HG03039 (cell line): Measurements from ENCODE around the gene EVA1C.
"Not testable (repeated sequence)": the region's sequence is repeated elsewhere in the genome, so short reads cannot be mapped to it uniquely, and the experiment has no call there.

Experiments used
- ATAC-seq: cut with Tn5 transposase; IDR thresholded peaks from one replicate; pipeline ENCODE4 v1.9.1; 2021; ENCODE audit warnings: mild to moderate bottlenecking, moderate library complexity; ENCODE audit not compliant: unreplicated experiment

The EVA1C gene

GRCh38 chr21:32423320-32424190 is 11.0 kb downstream of the EVA1C start:
- no peak for ATAC-seq

GRCh38 chr21:32424191-32424535 is 11.7 kb downstream of the EVA1C start:
- ATAC-seq, result no peak

DNA sequence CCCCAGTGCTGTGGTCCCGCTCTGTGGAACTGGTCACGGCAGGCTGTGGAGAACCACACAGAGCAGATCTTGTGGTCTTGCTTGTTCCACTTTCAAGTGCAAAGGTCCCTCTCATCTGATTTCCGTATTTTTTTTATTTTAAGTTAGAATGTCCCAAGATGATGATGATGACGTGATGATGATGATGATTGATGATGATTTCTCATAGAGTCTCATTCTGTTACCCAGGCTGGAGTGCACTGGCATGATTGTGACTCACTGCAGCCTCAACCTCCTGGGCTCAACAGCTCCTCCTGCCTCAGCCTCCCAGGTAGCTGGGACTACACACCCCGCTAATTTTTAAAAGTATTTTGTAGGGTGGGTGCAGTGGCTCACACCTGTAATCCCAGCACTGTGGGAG is 12.2 kb downstream of the EVA1C start:
- ATAC-seq, result no peak

DNA sequence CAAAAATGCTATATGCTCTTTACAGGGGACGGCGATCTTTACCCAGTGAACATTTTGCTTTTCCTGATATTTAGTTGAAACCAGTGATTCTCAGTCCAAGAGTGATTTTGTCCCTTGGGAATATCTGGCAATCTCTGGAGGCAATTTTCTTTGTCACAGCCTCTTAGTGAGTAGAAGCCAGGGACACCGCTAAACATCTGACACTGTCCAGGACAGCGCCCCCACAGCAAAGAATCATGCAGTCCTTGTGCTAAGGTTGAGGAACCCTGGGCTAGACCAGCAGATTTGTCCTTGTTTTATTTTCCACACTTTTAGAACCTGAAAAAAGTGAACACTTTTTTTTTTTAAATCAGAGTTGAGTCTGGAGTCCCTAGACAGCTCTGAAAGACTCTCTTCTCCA is 13.1 kb downstream of the EVA1C start:
- no peak for ATAC-seq

DNA sequence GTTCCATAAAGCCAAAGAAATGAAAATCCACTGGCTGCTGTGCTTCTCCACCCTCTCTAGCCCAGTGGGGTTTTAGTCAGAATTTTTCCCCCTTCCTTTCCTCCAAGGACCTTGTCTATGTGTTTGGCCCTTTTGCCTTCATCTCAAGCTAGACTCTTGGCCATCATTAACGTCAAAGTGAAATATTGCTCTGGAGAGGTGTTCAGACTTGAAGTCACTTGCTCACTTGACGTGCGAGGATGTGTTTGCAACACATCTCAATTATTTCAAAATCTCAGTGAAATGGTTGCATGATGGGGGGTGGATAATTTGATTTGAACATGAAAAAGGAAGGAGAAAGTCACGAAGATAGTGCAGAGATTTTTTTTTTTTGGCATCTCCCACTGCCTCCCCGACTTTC is 13.6 kb downstream of the EVA1C start:
- ATAC-seq, result no peak

DNA sequence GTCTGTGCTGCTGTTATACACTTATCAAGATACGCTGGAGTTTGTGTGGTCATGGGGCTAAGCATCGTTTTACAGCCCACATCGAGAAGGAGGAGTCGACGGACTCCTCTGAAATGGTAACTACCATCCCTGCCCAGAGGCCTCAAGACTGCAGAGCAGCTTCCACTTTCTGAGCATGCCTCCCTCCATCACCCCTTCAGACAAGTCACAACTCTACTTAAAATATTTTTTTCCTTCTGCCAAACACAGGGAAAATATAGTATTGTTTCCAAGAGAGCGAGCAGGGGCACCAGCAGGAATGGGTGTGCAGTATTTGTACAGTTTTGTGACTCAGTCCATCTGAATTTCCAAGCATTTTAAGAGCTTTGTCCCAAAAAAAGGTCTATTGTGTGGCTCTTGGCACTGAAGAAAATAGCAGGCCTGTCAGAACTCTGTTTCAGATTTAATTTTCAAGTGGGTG is 14.1 kb downstream of the EVA1C start:
- ATAC-seq, result no peak

DNA sequence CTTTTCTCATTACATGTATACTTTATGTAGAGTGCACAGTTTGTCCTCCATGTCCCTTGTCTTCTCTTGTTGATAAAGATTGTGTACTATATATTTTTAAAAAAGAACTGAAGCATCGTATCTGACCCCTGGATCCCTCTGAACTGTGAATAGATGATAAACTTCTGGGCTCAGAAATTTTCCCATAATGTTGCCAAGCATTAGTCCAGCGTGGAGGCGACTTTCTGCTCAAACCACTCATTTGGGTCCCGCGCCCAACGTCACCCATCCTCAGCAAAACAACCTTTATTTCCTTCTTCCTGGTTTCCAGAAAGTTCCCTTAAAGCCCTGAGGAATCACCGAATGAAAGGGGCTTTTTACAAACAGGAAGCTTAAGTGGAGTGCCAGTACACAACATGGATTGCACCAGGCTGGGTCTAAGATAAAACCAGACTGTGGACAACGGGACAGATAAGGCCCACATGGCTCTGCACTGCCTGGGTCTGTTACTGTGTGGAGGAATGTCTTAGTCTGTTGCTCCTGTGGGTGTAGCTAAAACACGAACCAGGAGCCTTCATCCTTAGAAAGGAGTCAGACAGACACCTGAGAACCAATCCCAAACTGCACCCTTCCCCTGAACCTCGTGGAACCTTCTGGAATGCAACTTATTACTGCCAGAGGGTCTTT is 15.6 kb downstream of the EVA1C start:
- no peak for ATAC-seq

DNA sequence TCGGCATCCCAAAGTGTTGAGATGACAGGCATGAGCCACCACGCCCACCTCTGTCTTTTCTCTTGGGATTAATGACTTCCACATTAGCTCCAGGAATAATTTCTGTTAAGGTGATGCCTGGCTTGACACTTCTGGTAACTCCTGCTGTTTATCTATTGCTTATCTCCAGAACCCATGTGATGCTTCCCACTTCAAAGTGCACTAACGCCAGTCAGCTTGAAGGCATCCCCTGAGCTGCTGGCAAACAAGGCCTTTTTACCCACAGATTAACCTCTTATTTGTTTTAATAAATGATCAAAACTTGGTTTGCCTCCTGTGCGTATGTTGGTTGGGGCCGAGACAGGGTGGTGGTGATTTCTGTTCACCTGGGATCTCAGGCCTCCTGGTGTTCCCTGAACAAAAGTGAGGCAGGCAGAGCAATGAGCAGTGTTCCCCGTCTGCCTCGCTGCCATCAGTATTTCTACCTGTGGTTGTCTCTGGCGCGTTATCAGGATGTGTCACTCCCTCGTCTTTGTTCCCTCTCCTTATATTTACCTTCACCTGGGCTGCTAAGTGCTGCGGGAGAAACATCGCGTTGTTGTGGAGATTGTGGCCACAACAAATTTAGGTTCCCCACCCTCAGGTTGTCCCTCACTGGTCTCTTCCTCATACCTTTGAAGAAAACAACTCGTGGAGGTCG is 20.6 kb downstream of the EVA1C start:
- not testable (repeated sequence) for ATAC-seq

DNA sequence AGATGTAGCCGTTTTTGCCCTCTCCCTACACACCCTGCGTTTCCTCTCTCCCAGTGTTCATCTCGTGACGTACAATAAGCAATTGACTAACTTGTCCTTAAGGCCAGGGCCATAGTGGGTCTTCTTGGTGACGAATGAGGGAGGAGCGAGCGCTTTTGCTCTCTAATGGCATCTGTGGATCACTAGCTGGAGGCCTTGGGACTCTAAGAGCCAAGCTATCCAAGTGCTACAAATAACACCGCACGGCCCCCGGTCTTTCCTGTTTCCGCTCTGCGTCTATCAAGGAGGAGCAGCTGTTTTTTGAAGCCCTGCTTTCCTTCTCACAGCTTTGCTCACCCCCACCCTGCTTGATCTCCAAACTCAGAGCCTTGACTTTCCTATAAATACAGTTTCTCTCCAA is 25.2 kb downstream of the EVA1C start:
- ATAC-seq, result no peak

DNA sequence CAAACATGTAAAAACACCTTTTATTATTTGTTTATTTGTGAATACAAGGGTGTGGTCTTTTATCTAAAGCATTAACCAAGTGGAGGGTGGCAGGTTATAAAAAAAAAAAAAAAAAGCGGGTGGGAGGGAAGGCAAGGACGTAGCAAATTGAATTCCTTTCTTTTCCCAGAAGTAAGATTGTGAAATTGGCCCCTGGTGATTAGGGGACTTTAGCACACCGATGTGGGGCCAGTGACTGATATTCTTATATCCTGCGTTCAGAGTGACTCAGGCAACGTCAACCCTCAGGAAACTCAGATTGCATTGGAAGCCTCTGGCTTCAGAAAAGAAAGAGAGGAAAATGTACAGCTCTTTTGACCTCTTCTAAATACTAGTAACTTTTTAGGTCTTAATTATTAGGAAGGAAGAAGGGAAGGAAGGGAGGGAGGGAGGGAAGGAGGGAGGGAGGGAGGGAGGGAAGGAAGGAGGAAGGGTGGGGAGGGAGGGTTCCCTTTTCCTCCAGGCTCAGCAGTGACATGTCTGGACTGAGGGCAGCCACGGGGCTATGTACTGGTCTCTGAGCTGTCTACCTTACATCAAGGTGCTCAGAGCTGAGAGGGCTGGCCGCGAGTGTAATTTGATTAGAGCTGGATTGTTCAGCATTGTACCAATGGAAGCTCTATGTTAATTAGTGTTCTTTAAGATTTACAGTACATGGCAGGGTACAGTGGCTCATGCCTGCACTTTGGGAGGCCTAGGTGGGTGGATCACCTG is 30.2 kb downstream of the EVA1C start:
- ATAC-seq, result no peak

DNA sequence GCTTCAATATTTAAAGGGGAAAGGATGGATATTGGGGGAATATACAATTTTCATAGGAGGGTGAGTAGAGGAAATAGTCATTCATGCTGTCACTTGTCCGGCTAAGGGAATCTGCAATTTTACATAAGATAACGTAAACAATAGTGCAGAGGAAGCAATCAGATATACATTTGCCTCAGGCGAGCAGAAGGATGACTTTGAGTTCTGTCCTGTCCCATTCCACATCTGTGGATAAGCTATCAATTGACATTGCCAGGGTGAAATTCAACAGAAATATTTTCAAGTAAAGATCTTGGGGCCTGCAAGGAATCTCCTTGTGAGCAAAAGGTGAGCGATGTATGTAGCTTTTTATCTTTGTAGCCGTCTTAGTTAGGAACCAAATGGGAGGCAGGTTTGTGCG is 32.6 kb downstream of the EVA1C start:
- ATAC-seq, result no peak

- not testable (repeated sequence) for ATAC-seq
These were observed 33.9 kb downstream of the EVA1C start for GRCh38 chr21:32446440-32446839.

DNA sequence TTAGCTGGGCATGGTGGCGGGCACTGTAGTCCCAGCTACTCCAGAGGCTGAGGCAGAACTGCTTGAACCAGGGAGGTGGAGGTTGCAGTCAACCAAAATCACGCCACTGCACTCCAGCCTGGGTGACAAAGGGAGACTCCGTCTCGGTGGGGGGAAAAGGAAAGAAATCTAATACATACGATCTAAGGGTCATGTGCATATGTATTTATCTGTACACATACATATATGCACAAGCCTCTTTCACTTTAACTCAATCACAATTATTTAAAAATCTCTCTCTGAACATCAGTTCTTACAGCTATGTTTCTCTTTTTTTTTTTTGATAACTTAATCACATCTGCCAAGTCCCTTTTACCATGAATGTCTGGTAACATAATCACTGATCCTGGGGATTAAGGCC is 34.7 kb downstream of the EVA1C start:
- ATAC-seq, result no peak

DNA sequence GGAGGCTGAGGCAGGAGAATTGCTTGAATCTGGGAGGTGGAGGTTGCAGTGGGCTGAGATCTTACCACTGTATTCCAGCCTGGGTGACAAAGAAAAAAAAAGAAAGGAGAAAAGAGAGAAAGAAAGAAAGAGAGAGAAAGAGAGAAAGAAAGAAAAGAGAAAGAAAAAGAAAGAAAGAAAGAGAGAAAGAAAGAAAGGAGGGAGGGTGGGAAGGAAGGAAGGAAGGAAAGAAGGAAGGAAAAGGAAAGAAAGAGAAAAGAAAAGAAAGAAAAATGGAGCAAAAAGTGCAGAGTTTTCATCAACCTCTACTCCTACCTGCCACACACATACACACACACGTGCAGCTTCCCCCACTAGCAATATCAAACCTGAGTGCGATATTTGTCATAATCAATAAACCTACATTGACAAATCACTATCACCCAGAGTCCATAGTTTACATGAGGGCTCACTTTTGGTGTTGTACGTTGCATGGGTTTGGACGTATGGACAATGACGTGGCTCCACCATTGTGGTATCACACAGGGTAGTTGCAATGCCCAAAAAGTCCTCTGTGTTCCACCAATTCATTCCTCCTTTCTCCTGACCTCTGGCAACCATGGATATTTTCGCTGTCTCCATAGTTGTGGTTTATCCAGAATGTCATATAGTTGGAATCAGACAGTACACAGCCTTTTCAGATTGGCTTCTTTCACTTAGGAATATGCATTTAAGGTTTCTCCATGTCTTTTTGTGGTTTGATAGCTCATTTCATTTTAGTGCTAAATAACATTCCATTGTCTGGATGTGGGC is 36.5 kb downstream of the EVA1C start:
- no peak for ATAC-seq

DNA sequence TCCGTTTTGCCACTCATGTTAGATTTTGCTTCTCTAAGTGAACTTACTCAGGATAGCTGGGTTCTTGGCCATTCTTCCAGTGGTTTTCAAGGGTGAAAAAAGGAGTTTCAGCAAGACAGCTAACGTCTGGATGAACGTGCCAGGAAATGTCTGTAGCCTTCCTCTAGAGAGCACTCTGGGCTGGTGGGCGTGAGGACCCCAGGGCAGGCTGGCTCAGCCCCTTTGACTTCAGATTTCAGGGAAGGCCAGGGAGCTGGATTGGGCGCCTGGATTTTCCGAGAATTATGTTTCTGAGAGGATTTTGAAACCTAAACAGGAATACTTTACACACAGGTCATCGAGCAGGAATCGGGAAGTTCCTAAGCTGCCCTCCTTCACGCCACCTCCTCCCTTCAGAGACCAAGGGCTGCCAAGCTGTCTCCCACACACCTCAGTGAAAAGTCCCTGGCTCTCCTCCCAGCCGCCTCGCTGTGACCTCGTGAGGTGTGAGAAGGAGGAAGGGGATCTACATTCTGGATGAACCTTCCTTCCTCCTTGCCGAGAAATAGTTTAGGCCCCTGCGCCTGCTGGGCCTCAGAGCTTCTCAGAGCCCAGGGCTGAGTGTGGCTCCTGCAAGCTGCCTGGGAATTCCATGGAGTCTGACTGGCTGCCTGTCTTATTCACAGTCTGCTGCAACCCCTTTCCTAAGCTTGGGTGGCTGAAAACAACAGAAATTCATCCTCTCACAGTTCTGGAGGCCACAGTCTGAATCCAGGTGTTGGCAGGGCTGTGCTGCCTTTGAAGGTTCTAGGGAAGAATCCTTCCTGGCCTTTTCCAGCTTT is 38.6 kb downstream of the EVA1C start:
- not testable (repeated sequence) for ATAC-seq

- not testable (repeated sequence) for ATAC-seq
These were observed 39.7 kb downstream of the EVA1C start for GRCh38 chr21:32452191-32452590.

DNA sequence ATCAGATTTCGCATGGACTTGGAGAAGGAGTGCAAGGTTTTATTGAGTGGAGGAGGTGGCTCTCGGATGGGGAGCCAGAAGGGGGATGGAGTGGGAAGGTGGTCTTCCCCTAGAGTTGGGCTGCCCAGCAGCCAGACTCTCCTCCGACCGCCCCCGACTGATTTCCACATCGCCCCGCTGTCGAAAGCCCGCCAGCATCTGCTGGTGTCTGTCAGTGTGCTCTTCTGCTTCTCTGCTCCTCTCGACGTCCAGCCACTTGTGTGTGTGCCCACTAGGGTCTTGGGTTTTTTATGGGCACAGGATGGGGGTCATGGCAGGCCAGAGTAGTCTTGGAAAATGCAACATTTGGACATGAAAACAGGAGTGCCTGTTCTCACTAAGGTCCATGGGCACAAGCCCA is 40.1 kb downstream of the EVA1C start:
- ATAC-seq, result no peak

DNA sequence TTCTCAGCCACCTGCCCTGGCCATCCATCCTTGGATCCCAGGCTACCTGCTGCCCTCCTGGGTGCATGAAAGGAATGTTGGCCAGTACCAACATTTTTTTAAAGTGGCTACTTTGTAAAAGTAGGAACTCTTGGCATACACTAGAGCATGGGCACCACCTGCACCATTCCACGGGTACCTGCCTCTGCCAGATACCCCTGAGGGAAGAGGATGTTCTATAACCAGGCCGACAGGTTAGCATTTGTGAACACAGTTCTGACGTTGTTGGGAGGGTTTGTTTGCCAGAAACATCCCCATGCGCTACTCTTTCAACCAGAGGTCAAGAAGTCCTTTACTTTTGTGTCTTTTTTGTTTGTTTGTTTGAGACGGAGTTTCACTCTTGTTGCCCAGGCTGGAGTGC is 43.0 kb downstream of the EVA1C start:
- no peak for ATAC-seq

GRCh38 chr21:32456497-32456918 is 44.0 kb downstream of the EVA1C start:
- no peak for ATAC-seq
